Measurements from ENCODE around the gene ACTN2.
"Not testable (repeated sequence)": the region's sequence is repeated elsewhere in the genome, so short reads cannot be mapped to it uniquely, and the experiment has no call there.

ACTN2 gene

DNA sequence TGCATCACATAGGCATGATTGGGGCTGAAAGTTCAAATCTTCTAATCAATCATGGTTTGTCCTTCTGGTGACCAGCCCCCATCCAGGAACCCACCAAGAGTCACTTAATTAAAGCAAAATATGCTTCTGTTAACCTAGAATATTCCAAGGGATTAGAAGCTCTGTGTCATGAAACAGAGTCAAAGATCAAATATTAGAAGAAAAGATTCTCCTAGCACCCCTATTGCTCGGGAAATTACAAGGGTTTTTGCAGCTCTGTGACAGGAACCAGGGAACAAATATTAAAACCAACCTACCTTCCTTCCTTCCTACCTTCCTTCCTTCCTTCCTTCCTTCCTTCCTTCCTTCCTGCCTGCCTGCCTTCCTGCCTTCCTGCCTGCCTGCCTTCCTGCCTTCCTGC is 31.8 kb upstream of the ACTN2 start:
- H3K9me3 ChIP-seq, result no peaks in the 10 kb centered on the region
- H3K27me3 ChIP-seq, result no peaks in the 10 kb centered on the region
- no peak overlapping the region for H3K4me3 ChIP-seq (ENCODE audit: low read depth, low read length)
- no peak for DNase-seq
- H3K36me3 ChIP-seq, result no peaks in the 10 kb centered on the region
- H3K4me1 ChIP-seq, result no peaks in the 10 kb centered on the region
- TF ChIP-seq CTCF (IDR thresholded peaks at IDR 0.05; ENCODE audit: low read depth, low read length), result no peak

DNA sequence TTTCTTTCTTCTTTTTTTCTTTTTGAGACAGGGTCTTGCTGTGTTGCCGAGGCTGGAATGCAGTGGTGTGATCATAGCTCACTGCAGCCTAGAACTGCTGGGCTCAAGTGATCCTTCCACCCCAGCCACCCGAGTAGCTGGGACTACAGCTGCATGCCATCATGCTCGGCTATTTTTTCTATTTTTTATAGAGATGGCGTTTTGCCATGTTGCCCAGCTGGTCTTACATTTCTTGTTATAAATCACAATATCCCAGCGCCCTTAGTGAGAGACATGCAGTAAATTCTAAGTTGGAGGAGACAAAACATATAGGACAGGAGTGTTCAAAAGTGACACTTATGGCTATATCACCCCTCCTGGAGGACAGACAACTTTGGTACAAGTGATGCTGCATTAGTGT is 31.3 kb upstream of the ACTN2 start:
- Histone ChIP-seq H3K27me3 (no peaks in the 10 kb centered on the region), H3K4me3 (ENCODE audit: low read depth, low read length) (no peak overlapping the region), H3K9me3 (no peaks in the 10 kb centered on the region), H3K4me1 (no peaks in the 10 kb centered on the region), H3K36me3 (no peaks in the 10 kb centered on the region)
- no peak for DNase-seq
- TF ChIP-seq CTCF (IDR thresholded peaks at IDR 0.05; ENCODE audit: low read depth, low read length), result no peak

- no peak for TF ChIP-seq CTCF (IDR thresholded peaks at IDR 0.05; ENCODE audit: low read depth, low read length)
Observed at GRCh38 chr1:236657398-236657797, 28.9 kb upstream of the ACTN2 start.

DNA sequence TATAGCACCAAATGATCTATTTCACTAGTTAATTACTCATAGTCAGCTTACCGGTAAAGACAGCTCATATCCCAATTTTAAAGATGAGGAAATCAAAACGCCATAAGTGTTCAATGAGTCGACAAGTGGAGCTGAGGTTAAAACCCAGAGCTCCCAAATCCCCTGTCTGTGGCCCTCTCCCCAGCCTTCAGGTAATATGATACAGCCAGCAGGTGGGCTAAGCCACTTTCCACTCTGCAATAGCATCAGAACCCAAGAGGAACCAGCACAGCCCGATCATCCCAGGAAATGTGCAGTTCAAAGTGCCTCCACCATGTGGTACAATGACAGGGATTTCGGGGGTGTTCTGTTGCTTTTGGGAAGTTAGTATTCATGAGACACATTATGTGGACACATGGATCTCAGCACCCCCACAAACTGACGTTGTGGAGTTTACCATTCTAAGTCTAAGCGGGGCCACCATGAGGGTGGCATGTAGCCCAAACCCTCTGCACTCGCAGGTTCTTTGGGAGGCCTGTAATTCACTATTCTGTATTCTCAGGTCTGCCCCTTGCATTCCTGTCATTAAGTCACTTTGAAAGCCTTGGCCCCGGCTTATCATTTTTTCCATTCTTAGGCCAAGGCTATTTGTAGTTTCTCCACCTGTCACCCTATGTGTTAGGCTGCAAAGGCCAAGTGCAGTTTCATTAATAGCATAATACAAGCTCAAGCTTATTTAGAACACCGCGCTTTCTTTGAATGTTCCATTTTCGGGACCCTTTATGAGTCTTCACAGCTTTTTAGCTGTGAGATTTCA is 26.3 kb upstream of the ACTN2 start:
- Histone ChIP-seq H3K27me3 (no peaks in the 10 kb centered on the region), H3K4me1 (no peaks in the 10 kb centered on the region), H3K9me3 (no peaks in the 10 kb centered on the region), H3K36me3 (no peaks in the 10 kb centered on the region), H3K4me3 (ENCODE audit: low read depth, low read length) (no peak overlapping the region)
- no peak for DNase-seq
- TF ChIP-seq CTCF (IDR thresholded peaks at IDR 0.05; ENCODE audit: low read depth, low read length), result no peak

More at GRCh38 chr1:236657398-236657797, 28.9 kb upstream of the ACTN2 start:
- H3K9me3 ChIP-seq, result no peaks in the 10 kb centered on the region
- DNase-seq, result no peak
- no peaks in the 10 kb centered on the region for H3K27me3 ChIP-seq
- H3K4me1 ChIP-seq, result no peaks in the 10 kb centered on the region
- H3K4me3 ChIP-seq (ENCODE audit: low read depth, low read length), result no peak overlapping the region
- no peaks in the 10 kb centered on the region for H3K36me3 ChIP-seq

- Histone ChIP-seq H3K9me3 (no peaks in the 10 kb centered on the region), H3K27me3 (no peaks in the 10 kb centered on the region), H3K36me3 (no peaks in the 10 kb centered on the region), H3K4me3 (ENCODE audit: low read depth, low read length) (no peak overlapping the region), H3K4me1 (no peaks in the 10 kb centered on the region)
- no peak for DNase-seq
- no peak for TF ChIP-seq CTCF (IDR thresholded peaks at IDR 0.05; ENCODE audit: low read depth, low read length)
Observed at GRCh38 chr1:236663934-236664333, 22.4 kb upstream of the ACTN2 start.

DNA sequence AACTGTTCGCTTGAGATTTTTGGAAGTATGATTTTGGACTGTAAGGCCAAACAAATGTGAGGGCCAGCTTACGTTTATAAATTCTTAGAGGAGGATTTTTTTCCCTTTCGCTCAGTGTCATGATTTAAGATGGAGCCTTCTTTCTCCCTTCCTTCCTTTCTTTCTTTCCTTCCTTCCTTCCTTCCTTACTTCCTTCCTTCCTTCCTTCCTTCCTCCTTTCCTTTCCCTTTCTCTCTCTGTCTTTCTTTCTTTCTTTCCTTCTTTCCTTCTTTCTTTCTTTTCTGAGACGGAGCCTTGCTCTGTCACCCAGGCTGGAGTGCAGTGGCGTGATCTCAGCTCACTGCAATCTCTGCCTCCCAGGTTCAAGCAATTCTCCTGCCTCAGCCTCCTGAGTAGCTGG is 17.4 kb upstream of the ACTN2 start:
- H3K4me3 ChIP-seq (ENCODE audit: low read depth, low read length); H3K4me1 ChIP-seq; H3K36me3 ChIP-seq; H3K27me3 ChIP-seq; H3K9me3 ChIP-seq; DNase-seq: not testable (repeated sequence)
